Suppressor macrophage treated with lipopolysaccharide for 1 hour (primary cell): ENCODE data around the gene SARDH.

Experiments used
- DNase-seq, 3 donors: peaks; one replicate each; pipeline ENCODE4 v3.0.0-alpha.2; 2020 to 2022

The SARDH gene

DNA sequence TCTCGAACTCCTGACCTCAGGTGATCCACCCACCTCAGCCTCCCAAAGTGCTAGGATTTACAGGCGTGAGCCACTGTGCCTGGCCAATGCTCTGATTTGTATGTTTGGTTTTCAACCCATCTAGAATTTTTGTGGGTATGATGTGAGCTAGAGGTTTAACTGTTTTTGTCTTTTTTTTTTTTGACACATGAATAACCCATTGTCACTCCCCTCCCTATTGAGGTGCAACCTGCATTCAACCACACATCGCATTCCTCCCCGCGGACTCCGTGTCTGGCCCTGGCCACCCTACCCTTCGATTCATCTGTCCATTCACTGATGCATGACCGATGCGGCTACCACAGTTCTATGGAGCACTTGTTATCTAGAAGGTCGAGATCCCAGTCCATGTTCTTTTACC is 119.4 kb downstream of the SARDH start:
- no peak for DNase-seq

DNA sequence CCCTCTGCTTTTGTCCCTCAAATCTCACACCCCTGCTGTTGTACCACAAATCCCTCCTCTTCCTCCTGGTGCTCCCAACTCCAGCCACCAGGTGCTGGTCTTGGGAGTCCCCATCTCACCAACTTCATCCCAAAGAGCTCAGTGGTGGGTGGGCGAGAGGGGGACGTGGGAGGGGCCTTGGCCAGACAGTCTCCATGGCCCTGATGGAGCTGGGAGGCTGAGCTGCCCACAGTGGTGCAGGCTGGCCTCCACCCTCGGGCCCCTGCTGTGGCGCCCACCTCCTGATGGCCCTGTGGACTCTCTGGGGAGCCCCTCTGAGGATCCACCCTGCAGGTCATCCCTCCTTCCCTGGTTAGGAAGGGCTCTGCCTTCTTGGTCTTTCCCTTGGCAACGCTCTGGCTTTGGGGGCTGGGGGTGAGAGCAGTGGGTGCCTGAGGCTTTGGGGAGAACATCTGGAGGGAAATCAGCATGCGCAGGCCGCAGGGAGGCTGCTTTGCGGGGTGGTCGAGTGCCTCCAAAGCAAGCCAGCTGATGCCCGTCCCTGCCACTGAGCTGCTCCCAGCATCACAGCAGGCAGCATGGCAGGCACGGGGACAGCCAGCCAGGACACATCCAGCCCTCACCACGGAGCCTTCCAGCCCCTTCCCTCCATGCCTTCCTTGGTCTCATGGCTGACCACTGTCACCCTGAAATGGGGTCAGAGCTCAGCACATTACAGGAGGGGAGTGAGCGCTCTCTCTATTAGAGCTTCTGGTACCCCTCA is 121.3 kb downstream of the SARDH start:
- no peak for DNase-seq

DNA sequence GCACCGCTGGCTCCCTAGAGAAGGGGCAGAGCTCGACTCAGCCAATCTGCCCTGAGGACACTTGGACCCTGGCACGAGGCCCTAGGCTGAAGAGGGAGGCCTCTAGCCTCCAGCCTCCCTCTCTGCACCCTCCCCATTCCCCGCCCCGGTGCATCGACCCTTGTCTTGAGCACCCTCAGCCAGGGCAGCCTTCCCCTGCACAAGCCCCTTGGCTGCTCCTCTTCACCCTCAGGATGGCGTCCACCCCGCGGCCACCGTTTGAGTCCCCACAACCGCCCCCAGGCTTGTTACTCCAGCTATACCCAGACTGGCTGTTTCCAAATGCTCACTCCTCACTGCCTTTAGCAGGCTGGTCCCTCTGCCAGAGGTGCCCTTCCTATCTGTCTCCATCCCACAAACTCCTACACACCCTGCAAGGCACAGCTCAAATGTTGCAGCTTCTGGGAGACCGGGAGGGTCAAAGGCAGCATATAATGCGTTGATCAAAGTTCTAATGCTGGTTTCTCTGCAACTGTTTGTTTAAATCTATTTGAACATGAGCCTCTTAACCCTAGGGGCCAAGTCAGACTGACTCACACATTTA is 122.5 kb downstream of the SARDH start:
- DNase-seq = no peak

DNA sequence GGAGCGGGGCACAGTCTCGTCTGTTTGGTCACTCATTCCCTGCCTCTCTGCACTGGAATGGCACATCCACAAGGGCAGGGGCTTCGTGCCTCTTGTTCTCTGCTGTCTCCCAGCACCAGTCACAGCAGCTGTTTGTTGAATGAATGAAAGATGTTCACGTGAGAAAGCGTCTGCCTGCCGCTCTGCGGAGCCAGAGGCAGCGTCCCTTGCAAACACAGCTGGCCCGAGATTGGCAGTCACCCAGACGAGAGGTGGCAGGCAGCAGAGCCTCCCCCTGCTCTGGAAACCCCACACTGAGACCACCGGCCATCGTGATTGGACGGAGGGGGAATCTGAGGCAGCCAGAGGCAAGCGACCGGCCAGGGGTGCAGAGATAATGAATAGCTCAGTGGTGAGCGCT is 123.0 kb downstream of the SARDH start:
- no peak for DNase-seq

DNA sequence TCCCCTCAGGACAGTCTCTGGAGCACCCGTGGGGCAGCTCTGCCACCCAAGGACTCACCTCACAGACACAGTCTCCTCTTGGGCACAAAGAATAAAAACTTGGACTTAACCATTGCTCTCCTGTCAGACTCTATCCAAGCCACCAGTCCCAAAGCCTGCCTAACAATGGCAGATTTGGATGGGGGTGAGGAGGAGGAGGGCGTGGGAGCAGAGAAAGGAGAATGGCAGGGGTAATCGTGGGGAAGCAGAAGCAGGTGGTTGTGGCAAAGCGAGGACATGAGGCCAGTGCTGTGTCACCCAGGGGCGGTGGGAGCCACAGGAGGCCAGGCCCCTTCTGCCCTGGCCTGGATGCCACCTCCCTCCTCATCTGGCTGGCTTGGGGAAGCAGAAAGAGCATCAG is 123.5 kb downstream of the SARDH start:
- no peak for DNase-seq

DNA sequence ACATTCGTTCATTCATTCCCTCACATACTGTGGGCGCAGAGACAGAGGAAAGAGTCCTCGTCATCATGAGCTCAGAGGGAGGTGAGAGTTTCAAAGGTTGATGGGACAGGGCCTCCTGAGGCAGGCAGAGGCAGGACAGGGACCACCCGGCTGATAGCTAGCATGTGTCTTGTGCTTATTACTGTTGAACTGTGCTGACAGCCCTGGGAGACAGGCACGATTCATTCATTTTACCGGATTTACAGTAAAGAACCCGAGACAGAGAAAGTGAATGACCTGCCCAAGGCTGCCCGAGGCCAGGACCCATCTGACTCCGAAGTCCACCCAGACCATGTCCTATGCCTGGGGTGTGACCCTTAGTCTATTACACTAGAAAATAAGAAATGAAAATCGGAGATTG is 124.1 kb downstream of the SARDH start:
- no peak for DNase-seq
